Ishikawa (cell line): ENCODE data around the gene RAC2.

ENCODE experiments used
- ZBTB7A ChIP-seq: IDR thresholded peaks from 2 replicates; pipeline ENCODE4 v1.6.1; 2012; ENCODE audit warnings: low read depth
- TF ChIP-seq, protein P1 (sequence below): IDR thresholded peaks from 2 replicates; pipeline ENCODE4 v1.6.1; 2012

- TF ChIP-seq, protein P1, sequence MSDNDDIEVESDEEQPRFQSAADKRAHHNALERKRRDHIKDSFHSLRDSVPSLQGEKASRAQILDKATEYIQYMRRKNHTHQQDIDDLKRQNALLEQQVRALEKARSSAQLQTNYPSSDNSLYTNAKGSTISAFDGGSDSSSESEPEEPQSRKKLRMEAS: no peak
- TF ChIP-seq ZBTB7A: no peak
These were observed 65.5 kb downstream of the RAC2 start for GRCh38 chr22:37178350-37179125.
